Hypothalamus (tissue), 51 donors: Measurements from ENCODE around the gene ZNF148.

ENCODE experiments used
- DNase-seq, 51 donors: peaks; one replicate each; lab custom pipeline; 2025; lab: John Stamatoyannopoulos, UW

ZNF148 gene

GRCh38 chr3:125194849-125195601 is 180.1 kb downstream of the ZNF148 start:
- DNase-seq: no peak

GRCh38 chr3:125194061-125194848 is 180.9 kb downstream of the ZNF148 start:
- DNase-seq: no peak

- DNase-seq: no peak
These were observed 182.7 kb downstream of the ZNF148 start for GRCh38 chr3:125192190-125193035.

GRCh38 chr3:125191730-125192129 is 183.4 kb downstream of the ZNF148 start:
- DNase-seq: no peak

- no peak for DNase-seq
These were observed 183.9 kb downstream of the ZNF148 start for GRCh38 chr3:125191256-125191655.

- no peak for DNase-seq
These were observed 184.3 kb downstream of the ZNF148 start for GRCh38 chr3:125190786-125191185.

GRCh38 chr3:125189378-125190165 is 185.6 kb downstream of the ZNF148 start:
- DNase-seq: no peak

- no peak for DNase-seq
These were observed 186.2 kb downstream of the ZNF148 start for GRCh38 chr3:125188955-125189354.

- DNase-seq: no peak
These were observed 187.6 kb downstream of the ZNF148 start for GRCh38 chr3:125187599-125187910.

- peak in 1 of 51 donors; percentile 31 for DNase-seq
These were observed 188.1 kb downstream of the ZNF148 start for GRCh38 chr3:125186800-125187598.

- DNase-seq: peak in 3 of 51 donors; percentile 32 to 61 (median 41)
These were observed 188.8 kb downstream of the ZNF148 start for GRCh38 chr3:125186261-125186787.

- no peak for DNase-seq
These were observed 189.3 kb downstream of the ZNF148 start for GRCh38 chr3:125185805-125186204.

GRCh38 chr3:125179884-125180240 is 195.3 kb downstream of the ZNF148 start:
- DNase-seq: no peak

- DNase-seq: no peak
These were observed 195.8 kb downstream of the ZNF148 start for GRCh38 chr3:125179143-125179883.

GRCh38 chr3:125177746-125178145 is 197.4 kb downstream of the ZNF148 start:
- no peak for DNase-seq
